GM12878 (cell line): Measurements from ENCODE around the gene ZNF276. TPM values are rescaled to one million over a fixed set of nuclear protein-coding genes. Genes with fewer than 3 reads are reported as not detected.

Experiments used
- ATAC-seq: fragments of 200-7000 bp; cut with Tn5 transposase; 3 replicates; pipeline ENCODE4 v1.9.1; 2020; ENCODE audit warnings: mild to moderate bottlenecking, moderate library complexity
- BruUV-seq: library from RNA; stranded (reverse); fragments of 400-500 nt; replicated peaks from 2 replicates; lab custom pipeline; 2021; lab: Mats Ljungman, UMichigan
- CTCF ChIA-PET: fragments of 300-600 bp; sonication (Branson Sonifier 250); formaldehyde crosslinking; extraction: SDS; loops from one replicate; lab custom pipeline; 2021; ENCODE audit warnings: inconsistent platforms; lab: Yijun Ruan, JAX
- POLR2A ChIA-PET: fragments of 350-600 bp; formaldehyde crosslinking; extraction: SDS; loops from one replicate; lab custom pipeline; 2021; ENCODE audit warnings: inconsistent platforms; lab: Charles Lee
- RAD21 ChIA-PET: fragments of 300-600 bp; sonication (Branson Sonifier 250); formaldehyde crosslinking; loops from one replicate; lab custom pipeline; 2023; ENCODE audit warnings: antibody characterized with exemption; ENCODE audit not compliant: unreplicated experiment; lab: Charles Lee
- SMC1A ChIA-PET: fragments of 300-600 bp; sonication (Branson Sonifier 250); formaldehyde crosslinking; loops from one replicate; lab custom pipeline; 2023; ENCODE audit not compliant: unreplicated experiment, uncharacterized antibody; lab: Charles Lee
- DNase-seq: peaks from one replicate; pipeline ENCODE4 v3.0.0-alpha.2; 2011; ENCODE audit warnings: low read depth, low spot score
- FAIRE-seq: peaks from 3 replicates; lab custom pipeline; 2011; peaks lifted over from hg19 to GRCh38; lab: Jason Lieb, UNC
- H2AFZ ChIP-seq: 2 replicates; pipeline ENCODE4 v1.6.0; 2011; ENCODE audit warnings: low read depth, low read length, control low read depth; ENCODE audit not compliant: control insufficient read depth
- H3K27ac ChIP-seq: 2 replicates; pipeline ENCODE4 v1.5.1; 2011; ENCODE audit warnings: control low read depth; ENCODE audit not compliant: control insufficient read depth, insufficient read depth
- H3K27me3 ChIP-seq, 2 experiments: replicated peaks in 1 of 2; 2 replicates each; pipeline versions ENCODE4 v1.6.0 to v1.6.1; 2011; ENCODE audit warnings: low read length in 1 of 2; ENCODE audit not compliant: control insufficient read depth in 2 of 2, insufficient read depth in 2 of 2
- H3K36me3 ChIP-seq, 2 experiments: 2 replicates each; pipeline ENCODE4 v1.5.1; 2011; ENCODE audit warnings: low read length in 1 of 2; ENCODE audit not compliant: control insufficient read depth in 2 of 2, insufficient read depth in 2 of 2
- H3K4me1 ChIP-seq: 2 replicates; pipeline ENCODE4 v1.6.1; 2011; ENCODE audit warnings: mild to moderate bottlenecking, low read length, moderate library complexity, mixed read lengths; ENCODE audit not compliant: control insufficient read depth, insufficient read depth
- H3K4me2 ChIP-seq: 2 replicates; pipeline ENCODE4 v1.6.0; 2011; ENCODE audit warnings: control low read depth; ENCODE audit not compliant: control insufficient read depth, insufficient read depth
- H3K4me3 ChIP-seq: fragments of 200-600 bp; sonication (generic); 2 replicates; pipeline ENCODE4 v1.5.1; 2016
- H3K79me2 ChIP-seq: 2 replicates; pipeline ENCODE4 v1.6.0; 2011; ENCODE audit warnings: low read length; ENCODE audit not compliant: control insufficient read depth, insufficient read depth
- H3K9ac ChIP-seq: 2 replicates; pipeline ENCODE4 v1.8.0; 2011; ENCODE audit warnings: low read length, control low read depth, mixed read lengths; ENCODE audit not compliant: control insufficient read depth, insufficient read depth
- H3K9me3 ChIP-seq: replicated peaks from 3 replicates; pipeline ENCODE4 v1.5.1; 2011; ENCODE audit warnings: mild to moderate bottlenecking, low read length; ENCODE audit not compliant: control insufficient read depth, insufficient read depth
- H4K20me1 ChIP-seq: 2 replicates; pipeline ENCODE4 v1.6.0; 2011; ENCODE audit not compliant: control insufficient read depth, insufficient read depth
- CBX3 ChIP-seq: fragments of 200-600 bp; sonication (generic); IDR thresholded peaks from 2 replicates; pipeline ENCODE4 v1.6.1; 2016; ENCODE audit warnings: low read depth, borderline replicate concordance
- FOXM1 ChIP-seq: IDR thresholded peaks from 2 replicates; pipeline ENCODE4 v1.6.1; 2012; ENCODE audit warnings: low read depth, mild to moderate bottlenecking, inconsistent platforms, low read length, moderate library complexity
- MXI1 ChIP-seq: fragments of 150-350 bp; IDR thresholded peaks from 2 replicates; pipeline ENCODE4 v1.6.1; 2011; ENCODE audit warnings: low read depth, mild to moderate bottlenecking, inconsistent platforms, low read length, improper control_type of control experiment
- NR2F1 ChIP-seq: fragments of 450-650 bp; conservative IDR thresholded peaks from 2 replicates; pipeline ENCODE4 v1.6.1; 2017; ENCODE audit warnings: mild to moderate bottlenecking
- TAF1 ChIP-seq: IDR thresholded peaks from 2 replicates; pipeline ENCODE4 v1.6.1; 2011; ENCODE audit warnings: mild to moderate bottlenecking, low read depth, low read length, borderline replicate concordance
- WGBS: methylation state at CpG from one replicate; pipeline ENCODE4 v1.1.6; 2016; ENCODE audit warnings: low lambda C conversion rate; ENCODE audit not compliant: insufficient replicate concordance, insufficient coverage; ENCODE audit errors: missing lambda C conversion rate; 5-methylcytosine and 5-hydroxymethylcytosine counted together
- in situ Hi-C: fragments of 300-500 bp; cut with MboI; formaldehyde crosslinking; loops from 9 replicates; pipeline ENCODE4 v1.14.3; 2018; ENCODE audit warnings: mixed read lengths
- intact Hi-C: fragments of 100-400 bp; cut with micrococcal nuclease; formaldehyde crosslinking; loops from one replicate; pipeline ENCODE4 v1.14.2; 2022; ENCODE audit not compliant: unreplicated experiment
- polyA plus RNA-seq, 11 experiments: library from polyadenylated mRNA; depleted of rRNA in 4 of 11; unstranded in 6 of 11; stranded (reverse) in 5 of 11; fragments of >200 nt; fragmentation: Nextera tagmentation in 4 of 11; fragmentation: Illumina TruSeq in 1 of 11; extraction: Ambion mirVana in 4 of 11; extraction: Trizol in 1 of 11; gene quantifications; 1 replicate in 1 of 11; 2 replicates in 10 of 11; pipeline versions ENCODE4 v1.2.1 to v1.2.3, GENCODE V29; 2011 to 2016; ENCODE audit warnings: inconsistent platforms in 2 of 11, missing spikeins in 2 of 11, low read depth in 1 of 11
- total RNA-seq, 4 experiments: library from RNA; depleted of rRNA in 3 of 4; stranded (reverse); fragments of >200 nt in 3 of 4; fragmentation: Illumina TruSeq in 1 of 4; extraction: Trizol in 1 of 4; gene quantifications; 2 replicates each; pipeline versions ENCODE4 v1.2.1 to v1.2.3, GENCODE V29; 2013 to 2021

The ZNF276 gene
- total and polyA plus RNA-seq, 10 of the 15 experiments (the other 5 are each of a cell fraction or from before 2014, with no cell fraction given), result 0.27 to 22.7 (median 8.7) TPM

DNA sequence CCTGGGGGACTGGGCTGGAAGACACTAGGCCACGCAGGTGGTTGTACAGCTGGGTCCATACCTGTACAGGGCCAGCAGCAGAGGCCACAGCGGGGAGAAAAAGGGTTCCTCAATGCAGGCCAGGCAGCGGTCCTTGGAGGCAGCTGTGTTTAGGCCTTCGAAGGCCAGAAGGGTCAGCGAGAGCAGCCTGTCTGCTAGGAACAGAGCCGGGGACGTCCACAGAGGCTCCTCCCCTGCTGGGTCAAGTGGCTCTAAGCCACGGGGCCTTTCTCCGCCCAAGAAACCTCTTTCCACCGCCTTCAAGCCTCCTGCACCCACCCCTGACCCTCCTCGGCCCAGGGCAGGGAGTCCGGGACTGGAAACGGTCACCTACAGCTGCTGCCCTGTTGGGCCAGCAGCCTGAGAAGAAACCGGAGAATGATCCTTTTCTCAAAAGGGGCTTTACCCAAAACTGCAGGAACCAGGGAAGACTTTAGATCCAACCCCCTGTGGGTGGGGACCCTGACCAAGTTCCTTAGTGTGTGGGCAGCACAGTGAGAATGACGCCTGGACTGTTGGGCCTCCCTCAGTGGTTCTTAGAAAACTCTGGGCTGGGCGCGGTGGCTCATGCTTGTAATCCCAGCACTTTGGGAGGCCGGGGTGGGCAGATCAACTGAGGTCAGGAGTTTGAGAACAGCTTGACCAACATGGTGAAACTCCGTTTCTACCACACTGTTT, 11.5 kb upstream of the ZNF276 start:
- Histone ChIP-seq H3K27ac (no peak overlapping the region), H3K4me1 (no peaks in the 10 kb centered on the region), H2AFZ (no peak overlapping the region), H3K36me3 (no peaks in the 10 kb centered on the region; a peak in 1 of 4 replicates), H3K4me2 (no peak overlapping the region), H3K9me3 (no peaks in the 10 kb centered on the region), H3K9ac (no peak overlapping the region), H3K4me3 (no peak overlapping the region), H3K79me2 (peaks cover 7% of the 10 kb centered on the region), H4K20me1 (no peaks in the 10 kb centered on the region), H3K27me3 (no peaks in the 10 kb centered on the region)
- ChIA-PET CTCF (interaction anchor here (5.0 to 5.4 kb wide), 2 partner anchors 82 to 152 kb away, joined by 82 to 119 read pairs; no protein-coding TSS in a partner anchor), RAD21 (interaction anchor here (1.0 kb wide), 1 partner anchor 151 kb away, joined by 3 read pairs; no protein-coding TSS in a partner anchor), POLR2A (interaction anchor here (1.1 kb wide), 1 partner anchor 43 kb away, joined by 3 read pairs; no protein-coding TSS in a partner anchor), SMC1A (no interaction called here)
- no peak for ATAC-seq
- BruUV-seq, result no TSS peak
- 72% methylated on average over 19 of the region's 19 CpGs for WGBS
- in situ Hi-C loops, result loop anchor here (10.0 kb wide), 1 partner anchor 85 kb away; no protein-coding TSS in a partner anchor
- FAIRE-seq, result no peak
- TF ChIP-seq FOXM1, result no peak
- no peak for DNase-seq
- intact Hi-C loops, result loop anchor here (10.0 kb wide), 1 partner anchor 205 kb away; the partner anchor contains the start of gene MC1R

DNA sequence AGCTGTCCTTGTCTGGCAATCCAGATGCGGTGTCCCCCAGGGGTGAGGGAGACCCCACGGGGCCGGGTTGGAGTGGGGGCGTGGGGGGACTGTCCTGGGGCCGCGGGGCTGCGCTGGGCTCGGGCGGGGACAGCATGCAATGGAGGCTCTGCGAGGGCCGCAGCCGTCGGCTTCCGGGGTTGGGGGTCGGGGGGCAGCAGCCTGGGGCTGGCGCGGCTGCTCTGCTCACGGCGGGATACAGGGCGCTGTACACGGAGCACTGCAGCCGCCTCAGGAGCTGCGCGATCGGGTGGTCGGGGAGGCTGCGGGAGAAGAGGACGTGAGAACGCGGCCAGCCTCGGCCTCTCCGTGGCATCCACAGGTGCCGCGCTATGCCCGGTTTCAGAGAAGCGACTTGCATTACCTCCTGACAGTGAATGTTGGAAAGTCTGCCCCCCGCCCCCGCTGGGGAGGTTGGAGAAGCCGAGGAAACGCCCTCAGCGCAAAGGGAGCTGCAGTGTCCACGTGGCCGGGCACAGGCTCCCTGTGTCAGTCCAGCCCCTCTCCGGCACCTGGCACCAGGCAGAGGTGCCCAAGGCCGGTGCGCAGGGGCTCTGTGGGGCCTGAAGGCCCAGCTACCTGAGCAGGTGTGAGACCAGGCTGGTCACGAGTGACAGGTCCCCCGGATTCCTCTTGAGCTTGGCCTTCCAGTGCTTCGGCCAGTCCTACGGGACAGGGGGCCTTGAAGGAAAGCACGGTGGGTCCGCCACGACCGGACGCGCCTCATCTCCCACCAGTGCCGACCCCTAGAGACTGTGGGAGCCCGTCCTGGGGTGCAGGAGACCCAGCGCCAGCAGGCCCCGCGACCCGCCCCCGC, 10.4 kb upstream of the ZNF276 start:
- H3K4me3 ChIP-seq, result no peak overlapping the region
- H3K9me3 ChIP-seq, result no peaks in the 10 kb centered on the region
- no peak overlapping the region for H3K27ac ChIP-seq
- in situ Hi-C loops, result no loop called here
- H3K27me3 ChIP-seq, result no peaks in the 10 kb centered on the region
- no peak overlapping the region for H2AFZ ChIP-seq
- FAIRE-seq (no peak), ATAC-seq (no peak; the same call in 2 of the 3 replicates), DNase-seq (no peak)
- CTCF ChIA-PET, result no interaction called here
- TF ChIP-seq CBX3, result no peak
- TF ChIP-seq NR2F1, result peak; percentile 21; the same call in 1 of the 2 replicates
- TF ChIP-seq TAF1, result no peak
- TF ChIP-seq MXI1, result no peak
- H3K36me3 ChIP-seq, result no peaks in the 10 kb centered on the region; a peak in 1 of 4 replicates
- H3K4me1 ChIP-seq, result no peaks in the 10 kb centered on the region
- 81% methylated on average over 26 of the region's 63 CpGs for WGBS
- POLR2A ChIA-PET, result no interaction called here
- intact Hi-C loops, result no loop called here
- peaks cover 7% of the 10 kb centered on the region for H3K79me2 ChIP-seq
- RAD21 ChIA-PET, result no interaction called here
- SMC1A ChIA-PET, result no interaction called here
- H4K20me1 ChIP-seq, result no peaks in the 10 kb centered on the region
- H3K4me2 ChIP-seq, result no peak overlapping the region
- no TSS peak for BruUV-seq
- H3K9ac ChIP-seq, result no peak overlapping the region
